ENCODE measurements around the gene PHLDB1.

Gene PHLDB1

DNA sequence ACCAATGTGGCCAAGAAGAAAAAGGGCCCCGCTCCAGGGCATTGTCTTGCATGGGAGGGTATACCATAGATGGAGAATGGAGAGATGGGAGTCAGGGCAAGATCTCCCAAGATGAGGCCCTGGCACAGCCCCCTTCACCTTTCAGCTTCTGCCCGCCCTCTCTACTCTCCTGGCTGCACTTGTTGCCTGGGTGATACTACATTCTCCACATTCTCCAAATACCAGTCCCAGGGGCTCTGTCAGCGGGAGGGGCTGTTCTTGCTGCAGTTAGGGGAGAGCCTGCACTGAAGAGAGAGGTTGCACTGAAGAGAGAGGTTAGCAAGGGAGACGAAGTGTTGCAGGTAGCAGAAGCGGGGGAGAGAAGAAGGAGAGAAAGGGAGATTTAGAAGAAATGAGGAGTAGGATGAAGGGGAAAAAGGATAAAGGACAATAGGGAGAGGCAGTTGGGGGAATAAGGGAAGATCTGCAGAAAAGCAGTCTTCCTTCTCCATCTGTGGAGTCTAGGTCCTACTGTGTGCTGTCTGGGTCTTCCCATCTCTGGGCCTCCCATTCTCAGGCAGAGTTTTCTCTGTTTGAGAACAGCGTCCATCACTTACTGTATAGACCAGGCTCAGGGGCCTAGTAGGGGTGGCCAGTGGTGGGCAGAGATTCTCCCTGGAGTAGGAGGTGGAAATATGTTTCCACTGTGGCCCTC is 8.0 kb downstream of the PHLDB1 start:
- POLR2A ChIA-PET (ENCODE audit: low non-redundant PET), result no interaction called here
- TF ChIP-seq, protein P1, sequence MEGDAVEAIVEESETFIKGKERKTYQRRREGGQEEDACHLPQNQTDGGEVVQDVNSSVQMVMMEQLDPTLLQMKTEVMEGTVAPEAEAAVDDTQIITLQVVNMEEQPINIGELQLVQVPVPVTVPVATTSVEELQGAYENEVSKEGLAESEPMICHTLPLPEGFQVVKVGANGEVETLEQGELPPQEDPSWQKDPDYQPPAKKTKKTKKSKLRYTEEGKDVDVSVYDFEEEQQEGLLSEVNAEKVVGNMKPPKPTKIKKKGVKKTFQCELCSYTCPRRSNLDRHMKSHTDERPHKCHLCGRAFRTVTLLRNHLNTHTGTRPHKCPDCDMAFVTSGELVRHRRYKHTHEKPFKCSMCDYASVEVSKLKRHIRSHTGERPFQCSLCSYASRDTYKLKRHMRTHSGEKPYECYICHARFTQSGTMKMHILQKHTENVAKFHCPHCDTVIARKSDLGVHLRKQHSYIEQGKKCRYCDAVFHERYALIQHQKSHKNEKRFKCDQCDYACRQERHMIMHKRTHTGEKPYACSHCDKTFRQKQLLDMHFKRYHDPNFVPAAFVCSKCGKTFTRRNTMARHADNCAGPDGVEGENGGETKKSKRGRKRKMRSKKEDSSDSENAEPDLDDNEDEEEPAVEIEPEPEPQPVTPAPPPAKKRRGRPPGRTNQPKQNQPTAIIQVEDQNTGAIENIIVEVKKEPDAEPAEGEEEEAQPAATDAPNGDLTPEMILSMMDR (conservative IDR thresholded peaks at IDR 0.05; ENCODE audit: low read depth), result no peak
- CTCF ChIA-PET, result no interaction called here
- H3K27ac ChIP-seq, result peak overlapping the region; percentile 99
- DNase-seq (ENCODE audit: low spot score), result no peak

DNA sequence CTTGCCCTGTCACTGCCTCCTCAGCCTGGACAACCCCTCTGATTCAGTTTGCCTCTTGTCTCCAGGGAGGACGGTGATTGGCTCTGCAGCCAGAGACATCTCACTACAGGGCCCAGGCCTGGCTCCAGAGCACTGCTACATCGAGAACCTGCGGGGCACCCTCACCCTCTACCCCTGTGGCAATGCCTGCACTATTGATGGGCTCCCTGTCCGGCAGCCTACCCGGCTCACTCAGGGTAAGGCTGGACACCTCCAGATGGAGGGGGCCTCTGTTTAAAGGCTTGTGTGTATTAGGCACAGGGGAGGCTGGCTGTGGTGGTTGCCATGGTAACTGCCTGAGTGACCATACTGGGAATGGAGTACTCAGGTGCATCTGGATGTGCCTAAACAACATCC is 8.6 kb downstream of the PHLDB1 start:
- no peak for DNase-seq (ENCODE audit: low spot score)
- ChIA-PET POLR2A (ENCODE audit: low non-redundant PET) (no interaction called here), CTCF (no interaction called here)
- TF ChIP-seq, protein P1 (conservative IDR thresholded peaks at IDR 0.05; ENCODE audit: low read depth), result no peak
- H3K27ac ChIP-seq, result peak overlapping the region; percentile 99

DNA sequence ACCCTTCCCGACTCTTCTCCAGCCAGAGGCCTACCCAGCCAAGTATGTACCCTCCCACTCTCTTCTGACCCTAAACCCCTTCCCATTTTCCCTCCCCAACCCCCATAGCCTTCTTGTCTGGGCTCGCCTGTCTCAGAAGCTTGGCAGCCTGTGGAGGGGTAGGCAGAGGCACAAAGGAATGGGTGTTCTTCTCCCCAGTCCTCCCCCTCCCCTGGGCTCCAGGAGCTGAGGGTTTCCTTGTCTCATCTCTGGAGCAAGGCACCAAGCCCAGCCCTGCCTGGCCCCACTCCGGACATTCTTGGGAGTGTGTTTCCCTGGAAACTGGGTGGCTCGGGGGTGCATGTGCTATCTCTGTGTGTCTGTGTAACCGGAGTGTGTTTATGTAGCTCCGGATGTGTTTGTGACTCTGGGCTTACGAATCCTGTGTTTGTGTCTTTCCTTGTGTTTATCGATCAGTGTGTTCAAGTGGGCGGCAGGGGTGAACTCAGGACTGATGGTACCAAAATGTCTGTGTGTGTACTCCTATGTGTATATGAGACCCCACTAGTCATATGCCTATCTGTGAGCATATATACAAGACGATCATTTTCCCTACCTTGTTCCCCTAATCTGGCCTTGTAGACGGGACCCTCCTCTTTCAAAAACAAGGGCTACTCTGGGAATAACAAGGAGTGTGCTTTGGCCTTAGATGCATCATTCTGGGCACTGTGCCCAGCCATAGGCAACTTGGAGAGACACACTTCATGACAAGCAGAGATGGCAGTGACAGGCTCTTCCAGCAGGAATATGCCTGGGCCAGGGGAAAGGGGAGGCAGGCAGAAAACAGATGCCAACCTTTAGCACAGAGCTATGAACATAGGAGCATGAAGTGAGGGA is 10.9 kb downstream of the PHLDB1 start:
- H3K27ac ChIP-seq, result peak overlapping the region; percentile 99
- ChIA-PET CTCF (interaction anchor here (0.7 to 1.0 kb wide), 2 partner anchors 10 to 645 kb away, joined by 3 read pairs; no protein-coding TSS in a partner anchor), POLR2A (ENCODE audit: low non-redundant PET) (interaction anchor here (0.6 kb wide), 1 partner anchor 151 kb away, joined by 4 read pairs; no protein-coding TSS in a partner anchor)
- TF ChIP-seq, protein P1 (conservative IDR thresholded peaks at IDR 0.05; ENCODE audit: low read depth), result no peak
- no peak for DNase-seq (ENCODE audit: low spot score)

GRCh38 chr11:118618991-118619375 is 11.6 kb downstream of the PHLDB1 start:
- TF ChIP-seq, protein P1 (conservative IDR thresholded peaks at IDR 0.05; ENCODE audit: low read depth), result no peak
- peak overlapping the region; percentile 99 for H3K27ac ChIP-seq
- POLR2A ChIA-PET (ENCODE audit: low non-redundant PET), result no interaction called here

DNA sequence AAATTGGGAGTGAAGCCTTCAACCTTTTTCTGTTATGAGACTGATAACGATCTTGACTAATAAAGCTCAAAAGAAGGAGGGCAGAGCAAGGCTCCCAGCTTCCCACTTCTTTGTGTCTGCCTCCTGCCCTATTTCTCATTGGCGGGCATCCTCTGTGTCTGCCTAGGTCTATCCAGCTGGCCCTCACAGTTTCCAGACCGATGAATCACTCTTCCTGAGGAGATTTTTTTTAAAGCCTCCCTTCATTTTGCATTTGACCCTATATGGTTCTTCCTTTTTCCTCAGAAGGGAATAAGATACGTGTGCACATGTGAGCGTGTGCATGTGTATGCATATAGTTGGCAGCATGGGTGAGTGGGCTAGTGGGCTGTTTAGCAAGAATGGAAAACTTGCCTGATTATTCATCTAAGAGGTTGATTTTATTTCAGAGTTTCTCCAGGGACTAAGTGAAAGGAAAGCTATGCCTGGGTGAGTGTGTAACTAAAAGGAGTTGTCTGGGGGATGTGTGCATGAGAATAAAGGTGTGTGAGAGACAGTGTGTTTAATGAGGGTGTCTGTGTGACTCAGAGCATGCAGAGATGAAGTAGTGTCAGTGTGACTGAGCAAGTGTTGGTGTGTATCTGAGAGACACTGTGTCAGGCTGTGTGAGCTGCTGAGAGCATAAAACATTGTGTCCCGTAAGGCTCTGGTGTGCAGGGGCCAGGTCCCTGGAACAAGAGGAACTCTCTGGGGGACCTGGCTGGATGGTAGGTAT is 12.2 kb downstream of the PHLDB1 start:
- peak; percentile 79 for DNase-seq (ENCODE audit: low spot score)
- peak overlapping the region; percentile 99 for H3K27ac ChIP-seq
- ChIA-PET CTCF (interaction anchor here (1.0 to 1.3 kb wide), 2 partner anchors 13 to 20 kb away, joined by 3 read pairs; no protein-coding TSS in a partner anchor), POLR2A (ENCODE audit: low non-redundant PET) (interaction anchor here (0.8 to 1.1 kb wide), 2 partner anchors 11 to 16 kb away, joined by 3 to 7 read pairs; no protein-coding TSS in a partner anchor)
- TF ChIP-seq, protein P1 (conservative IDR thresholded peaks at IDR 0.05; ENCODE audit: low read depth), result no peak

More at GRCh38 chr11:118618991-118619375, 11.6 kb downstream of the PHLDB1 start:
- DNase-seq (ENCODE audit: low spot score), result no peak
- CTCF ChIA-PET, result interaction anchor here (1.0 to 1.3 kb wide), 2 partner anchors 10 to 21 kb away, joined by 3 read pairs; no protein-coding TSS in a partner anchor

All from RWPE1 (cell line).